GM19397 (cell line): ENCODE results near the gene DIP2C.
"Not testable (repeated sequence)": the region's sequence is repeated elsewhere in the genome, so short reads cannot be mapped to it uniquely, and the experiment has no call there.

ENCODE experiments used
- ATAC-seq: cut with Tn5 transposase; IDR thresholded peaks from one replicate; pipeline ENCODE4 v1.9.1; 2021; ENCODE audit warnings: mild to moderate bottlenecking, moderate library complexity; ENCODE audit not compliant: unreplicated experiment

DIP2C gene

DNA sequence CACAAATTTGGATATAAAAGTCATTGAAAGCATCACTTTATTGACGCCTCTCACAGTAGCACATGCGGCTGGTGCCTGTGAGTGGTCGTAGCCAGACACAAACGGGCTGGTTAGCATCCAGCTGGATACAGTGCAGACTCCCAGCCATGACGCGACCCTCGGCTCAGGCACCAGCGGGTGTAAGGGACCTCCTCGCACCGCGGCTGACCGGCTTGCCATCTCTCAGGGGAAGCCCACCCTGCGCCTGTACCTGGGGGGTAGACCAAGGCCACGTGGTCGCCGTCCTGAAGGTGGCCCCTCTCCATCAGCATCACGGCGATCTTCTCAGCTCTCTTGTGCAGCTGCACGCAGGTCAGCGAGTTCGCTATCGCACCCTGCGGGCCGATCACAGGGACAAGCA, 340.4 kb downstream of the DIP2C start:
- no peak for ATAC-seq

DNA sequence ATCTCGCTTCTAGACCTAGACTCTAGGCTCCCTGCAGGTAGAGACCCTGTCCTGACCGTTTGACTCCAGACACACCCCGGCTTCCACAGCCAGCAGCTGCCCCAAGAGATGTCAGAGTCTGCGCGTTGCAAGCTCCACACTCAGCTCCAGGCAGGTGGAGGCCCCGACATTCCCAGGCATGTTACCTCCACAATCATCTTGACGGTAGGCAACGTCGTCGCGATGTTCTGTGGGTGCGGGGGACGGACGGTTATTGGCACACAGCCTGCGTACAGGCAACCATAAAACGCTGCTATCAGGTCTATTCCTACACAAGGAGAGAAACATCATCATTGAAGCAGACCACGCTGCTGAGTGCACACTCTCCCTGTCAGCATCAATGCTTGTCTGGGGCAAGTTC, 341.0 kb downstream of the DIP2C start:
- ATAC-seq, result no peak

DNA sequence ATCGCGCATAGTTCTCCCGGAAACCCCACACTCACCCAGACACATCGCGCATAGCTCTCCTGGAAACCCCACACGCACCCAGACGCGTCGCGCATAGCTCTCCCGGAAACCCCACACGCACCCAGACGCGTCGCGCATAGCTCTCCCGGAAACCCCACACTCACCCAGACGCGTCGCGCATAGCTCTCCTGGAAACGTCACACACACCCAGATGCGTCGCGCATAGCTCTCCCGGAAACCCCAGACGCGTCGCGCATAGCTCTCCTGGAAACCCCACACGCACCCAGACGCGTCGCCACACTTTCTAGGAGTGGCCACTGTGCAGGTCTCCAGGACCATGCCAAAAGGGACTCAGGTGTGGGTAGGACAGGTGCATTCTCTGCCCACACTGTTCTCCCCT, 341.7 kb downstream of the DIP2C start:
- ATAC-seq, result not testable (repeated sequence)

DNA sequence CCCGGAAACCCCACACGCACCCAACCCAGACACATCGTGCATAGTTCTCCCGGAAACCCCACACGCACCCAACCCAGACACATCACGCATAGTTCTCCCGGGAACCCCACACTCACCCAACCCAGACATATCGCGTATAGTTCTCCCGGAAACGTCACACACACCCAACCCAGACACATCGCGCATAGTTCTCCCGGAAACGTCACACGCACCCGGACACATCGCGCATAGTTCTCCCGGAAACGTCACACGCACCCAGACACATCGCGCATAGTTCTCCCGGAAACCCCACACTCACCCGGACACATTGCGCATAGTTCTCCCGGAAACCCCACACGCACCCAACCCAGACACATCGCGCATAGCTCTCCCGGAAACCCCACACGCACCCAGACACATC, 342.3 kb downstream of the DIP2C start:
- ATAC-seq, result not testable (repeated sequence)

DNA sequence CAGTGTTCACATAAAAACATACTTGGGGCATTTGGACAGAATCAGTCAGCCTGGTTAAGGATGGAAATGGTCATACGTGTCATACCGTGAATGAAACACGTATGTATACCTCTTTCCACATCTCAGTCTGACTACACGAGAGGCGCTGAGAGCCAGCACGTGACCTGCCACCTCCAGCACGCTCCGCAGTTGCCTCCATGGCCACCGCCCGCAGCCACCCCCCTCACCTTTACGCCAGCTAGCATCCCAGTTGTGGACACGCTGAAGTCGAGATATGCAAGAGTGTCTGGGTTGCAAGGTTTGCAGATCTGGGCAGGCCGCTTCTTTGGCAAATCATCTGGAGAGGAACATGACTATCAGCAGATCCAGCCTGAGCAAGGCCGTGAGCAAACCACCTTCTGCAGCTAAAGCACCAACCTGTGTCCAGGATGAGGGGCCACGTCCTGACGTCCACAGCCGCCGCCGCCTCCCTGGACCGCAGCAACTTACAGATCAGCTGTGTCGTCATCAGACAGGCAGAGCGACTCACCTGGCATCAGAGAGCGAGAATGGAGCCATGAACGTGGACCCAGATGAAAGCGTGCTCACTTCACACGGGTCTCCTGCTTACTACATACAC, 344.8 kb downstream of the DIP2C start:
- no peak for ATAC-seq

DNA sequence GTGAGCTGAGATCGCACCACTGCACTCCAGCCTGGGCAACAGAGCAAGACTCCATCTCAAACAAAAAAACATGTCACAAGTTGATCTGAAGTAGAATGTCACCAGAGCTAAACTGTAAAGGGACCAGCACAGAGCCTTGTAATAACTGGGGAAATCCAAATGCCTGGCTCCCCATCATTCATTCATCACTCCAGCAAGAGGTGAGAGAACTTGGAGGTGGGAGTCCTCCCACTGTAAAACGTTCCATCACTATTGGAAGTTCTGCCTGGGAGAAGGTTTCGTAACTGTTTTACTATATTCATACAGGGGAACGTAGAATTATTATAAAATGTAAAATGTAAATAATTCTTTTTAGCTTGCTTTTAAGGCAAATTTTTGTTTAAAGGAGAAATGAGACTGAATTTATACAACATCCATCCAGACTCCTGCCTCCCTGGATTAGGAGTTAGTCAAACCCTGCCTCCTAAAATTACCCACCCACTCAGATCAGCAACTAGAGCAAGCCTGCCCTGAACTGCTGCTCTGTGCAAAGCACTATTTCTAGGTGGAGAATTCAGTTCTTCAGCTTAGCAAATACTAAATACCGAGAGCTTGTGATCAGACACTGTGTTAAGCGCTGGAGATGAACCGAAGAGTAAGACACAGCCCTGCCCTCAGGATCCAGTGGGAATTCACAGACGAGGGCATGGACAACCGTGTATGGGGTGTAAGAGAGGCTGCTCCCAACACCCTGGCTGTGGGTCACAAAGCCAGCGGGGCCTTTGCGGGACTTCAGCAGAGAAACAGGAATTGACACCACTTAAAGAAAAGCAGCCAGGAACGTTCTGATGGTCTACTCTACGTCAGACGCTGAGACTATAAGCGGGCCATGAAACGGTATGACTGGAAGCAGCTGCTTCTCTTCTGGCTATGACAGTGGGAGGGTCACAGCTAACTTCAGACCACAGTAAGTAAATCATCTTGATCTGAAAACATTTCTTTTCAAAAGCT, 345.9 kb downstream of the DIP2C start:
- ATAC-seq, result no peak

DNA sequence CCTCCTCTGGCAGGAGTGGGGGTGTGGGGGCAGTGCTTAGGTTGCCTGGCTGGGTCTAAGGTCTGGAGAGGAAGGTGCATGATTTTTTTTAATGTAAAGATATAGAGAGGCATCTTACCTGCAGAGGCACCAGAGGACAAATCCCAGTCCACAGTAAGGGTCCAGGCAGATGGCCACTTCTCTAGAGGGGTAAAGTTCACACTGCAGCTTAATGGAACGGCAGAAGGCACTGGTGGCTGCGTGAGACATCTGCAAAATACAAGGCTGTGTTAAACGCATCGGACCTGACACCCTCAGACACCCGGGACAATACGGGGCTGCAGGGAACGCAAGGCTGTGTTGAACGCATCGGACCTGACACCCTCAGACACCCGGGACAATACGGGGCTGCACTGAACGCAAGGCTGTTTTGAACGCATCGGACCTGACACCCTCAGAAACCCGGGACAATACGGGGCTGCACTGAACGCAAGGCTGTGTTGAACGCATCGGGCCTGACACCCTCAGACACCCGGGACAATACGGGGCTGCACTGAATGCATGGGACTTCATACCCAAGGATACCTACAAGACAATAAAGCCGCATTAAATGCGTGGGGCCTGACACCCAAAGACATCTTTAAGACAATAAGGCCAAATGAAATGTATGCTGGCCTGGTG, 348.3 kb downstream of the DIP2C start:
- no peak for ATAC-seq

DNA sequence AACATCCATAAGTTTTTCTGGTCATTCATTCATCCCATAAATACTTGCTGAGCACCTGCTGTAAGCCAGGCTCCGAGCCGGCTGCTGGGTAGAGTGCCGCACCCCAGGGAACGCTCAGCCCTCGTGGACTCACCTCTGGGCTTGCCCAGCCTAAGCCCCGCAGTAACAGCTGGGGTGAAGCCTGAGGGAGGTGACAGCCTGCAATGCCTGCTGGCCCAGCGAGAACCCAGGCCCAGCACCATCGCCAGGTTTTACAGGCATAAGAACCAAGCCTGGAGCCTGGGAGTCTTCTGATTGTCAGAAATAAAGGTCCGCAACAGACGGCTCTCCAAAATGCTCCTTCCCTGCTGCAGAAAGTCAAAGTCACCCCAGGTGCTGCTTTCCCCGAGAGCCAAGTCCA, 348.8 kb downstream of the DIP2C start:
- ATAC-seq, result no peak

DNA sequence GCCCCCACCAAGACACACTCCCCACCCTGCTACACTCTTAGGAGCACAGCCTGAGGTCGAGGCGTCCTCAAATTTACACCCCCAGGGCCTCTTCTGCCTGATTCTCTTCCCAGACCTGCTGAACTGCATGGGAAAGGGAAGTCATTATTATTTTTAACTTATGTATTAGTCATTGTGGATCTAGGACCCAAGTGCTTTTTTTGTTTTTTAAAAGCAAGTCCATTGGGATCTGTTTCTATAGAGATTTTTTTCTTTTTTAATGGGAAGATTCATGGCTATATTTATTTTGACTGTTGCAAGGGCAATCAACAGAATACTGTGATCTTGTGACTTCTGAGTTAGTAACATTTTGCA, 350.5 kb downstream of the DIP2C start:
- ATAC-seq, result no peak

DNA sequence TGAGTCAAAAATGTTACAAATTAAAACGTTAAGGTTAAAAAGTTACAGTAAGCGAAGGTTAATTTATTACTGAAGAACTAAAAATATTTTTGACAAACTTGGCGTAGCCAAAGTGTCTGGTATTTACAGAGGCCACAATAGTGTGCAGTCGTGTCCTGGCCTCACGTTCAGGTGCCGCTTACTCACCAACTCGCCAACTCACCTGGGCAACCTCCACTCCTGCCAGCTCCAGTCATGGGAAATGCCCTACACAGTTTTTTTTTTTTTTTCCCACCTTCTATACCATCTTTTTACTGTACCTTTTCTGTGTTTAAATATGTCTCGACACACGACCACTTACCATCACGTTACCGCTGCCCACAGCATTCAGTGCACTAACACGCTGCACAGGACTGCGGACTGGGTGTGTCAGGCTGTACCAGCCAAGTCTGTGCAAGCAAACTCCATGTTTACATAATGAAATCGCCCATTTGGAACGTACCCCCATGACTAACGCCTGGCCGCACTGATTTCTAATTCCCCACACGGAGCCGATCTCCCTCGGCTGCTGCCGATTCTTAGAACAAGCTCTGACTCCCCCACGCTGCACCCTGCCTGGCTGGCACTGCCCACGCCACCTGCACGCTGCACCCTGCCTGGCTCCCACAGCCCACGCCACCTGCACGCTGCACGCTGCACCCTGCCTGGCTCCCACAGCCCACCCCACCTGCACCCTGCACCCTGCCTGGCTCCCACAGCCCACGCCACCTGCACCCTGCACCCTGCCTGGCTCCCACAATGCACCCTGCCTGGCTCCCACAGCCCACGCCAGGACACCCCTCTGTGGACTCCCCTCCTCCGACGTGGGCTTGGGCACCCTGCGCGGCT, 351.1 kb downstream of the DIP2C start:
- ATAC-seq, result no peak

DNA sequence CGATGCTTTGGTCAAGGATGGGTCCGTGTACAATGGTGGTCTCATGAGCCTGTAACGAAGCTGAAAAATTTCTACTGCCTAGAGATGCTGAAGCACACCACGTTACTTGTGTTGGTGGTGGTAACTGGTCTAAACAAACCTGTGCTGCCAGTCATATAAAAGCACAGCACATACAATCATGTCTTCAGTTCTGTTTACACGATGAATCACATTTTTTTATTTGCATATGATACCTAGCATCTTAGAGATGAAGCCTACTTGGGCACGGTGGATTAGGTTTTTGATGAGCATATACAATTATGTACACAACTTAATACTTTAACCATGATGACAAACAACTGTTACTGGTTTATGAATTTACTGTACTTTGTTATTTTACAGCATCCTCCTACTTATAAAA, 353.2 kb downstream of the DIP2C start:
- ATAC-seq, result no peak

DNA sequence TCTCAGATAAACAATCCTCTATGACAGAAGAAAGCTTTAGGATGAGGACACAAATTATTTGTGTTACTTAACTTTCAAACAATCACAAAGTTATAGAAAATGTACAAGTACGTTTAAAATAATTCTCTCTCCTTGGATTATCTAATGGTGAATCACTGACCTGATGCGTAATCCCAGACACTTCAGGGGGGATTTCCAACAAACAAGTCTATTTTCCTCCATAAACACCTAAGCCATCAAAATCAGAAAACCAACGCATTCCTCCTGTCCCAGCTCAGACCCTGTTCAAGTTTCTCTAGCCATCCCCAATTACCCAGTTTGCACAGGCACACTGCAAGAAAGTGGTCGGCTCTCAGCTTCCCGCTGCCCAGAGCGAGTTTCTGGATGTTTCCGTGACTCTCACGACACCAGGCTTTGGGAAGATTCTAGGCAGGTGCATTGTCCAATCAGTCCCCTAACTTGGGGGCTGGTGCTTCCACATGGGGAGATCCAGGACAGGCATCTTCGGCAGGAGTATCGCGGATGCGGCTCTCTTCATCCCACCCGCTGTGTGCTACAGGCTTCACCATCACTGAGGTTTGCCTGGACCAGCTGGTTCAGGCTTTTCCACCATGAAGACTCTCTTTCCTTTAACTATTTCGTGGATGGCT, 354.2 kb downstream of the DIP2C start:
- no peak for ATAC-seq

DNA sequence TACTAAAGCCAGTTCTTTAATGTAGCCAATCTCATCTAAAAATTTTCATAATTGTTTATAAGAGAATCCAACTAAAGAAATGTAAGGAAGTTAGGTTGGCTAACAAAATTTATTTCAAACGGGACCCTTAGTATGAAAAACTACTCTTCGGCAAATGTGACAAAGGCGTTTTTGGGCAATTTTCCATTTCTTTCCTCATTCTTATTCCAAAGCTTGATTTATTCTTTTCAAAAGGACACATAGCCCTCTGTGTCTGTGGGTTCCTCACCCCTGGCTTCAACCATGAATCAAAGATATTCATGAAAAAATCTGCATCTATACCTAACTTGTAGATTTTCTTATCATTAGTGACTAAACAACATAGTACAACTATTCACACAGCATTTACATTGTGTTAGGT, 358.3 kb downstream of the DIP2C start:
- ATAC-seq, result no peak

DNA sequence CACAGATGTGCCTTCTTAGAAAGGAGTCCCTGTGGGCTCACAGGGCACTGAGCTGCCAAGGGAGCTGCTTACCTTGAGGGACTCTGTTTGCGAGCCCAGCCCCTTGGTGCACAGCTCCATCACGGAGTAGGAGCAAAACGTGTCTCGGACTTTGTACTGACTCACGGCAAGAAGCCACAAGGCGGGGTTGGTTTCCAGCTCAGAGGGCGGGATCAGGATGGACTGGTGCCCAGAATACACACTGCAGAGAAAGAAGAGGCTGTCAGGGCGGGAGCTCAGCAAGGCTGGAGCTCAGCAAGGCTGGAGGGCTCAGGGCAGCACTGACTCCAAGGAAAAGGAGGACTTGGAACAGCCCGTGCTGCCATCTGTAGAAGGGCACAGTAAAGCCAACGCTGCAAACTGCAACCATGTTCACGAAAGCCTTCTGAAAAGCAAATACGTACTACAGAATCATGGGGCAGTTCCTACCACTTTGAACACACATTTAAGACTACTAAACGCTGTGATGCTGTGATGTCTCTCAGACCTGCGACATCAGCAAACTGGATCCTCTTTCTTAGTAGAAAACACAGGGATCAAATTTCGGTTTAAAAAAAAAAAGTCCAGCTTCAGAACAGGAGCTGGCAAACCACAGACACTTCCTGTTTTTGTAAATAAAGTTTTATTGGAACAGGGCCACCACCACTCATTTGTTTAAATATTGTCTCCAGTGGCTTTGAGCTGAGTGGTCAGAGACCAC, 359.9 kb downstream of the DIP2C start:
- ATAC-seq, result no peak

DNA sequence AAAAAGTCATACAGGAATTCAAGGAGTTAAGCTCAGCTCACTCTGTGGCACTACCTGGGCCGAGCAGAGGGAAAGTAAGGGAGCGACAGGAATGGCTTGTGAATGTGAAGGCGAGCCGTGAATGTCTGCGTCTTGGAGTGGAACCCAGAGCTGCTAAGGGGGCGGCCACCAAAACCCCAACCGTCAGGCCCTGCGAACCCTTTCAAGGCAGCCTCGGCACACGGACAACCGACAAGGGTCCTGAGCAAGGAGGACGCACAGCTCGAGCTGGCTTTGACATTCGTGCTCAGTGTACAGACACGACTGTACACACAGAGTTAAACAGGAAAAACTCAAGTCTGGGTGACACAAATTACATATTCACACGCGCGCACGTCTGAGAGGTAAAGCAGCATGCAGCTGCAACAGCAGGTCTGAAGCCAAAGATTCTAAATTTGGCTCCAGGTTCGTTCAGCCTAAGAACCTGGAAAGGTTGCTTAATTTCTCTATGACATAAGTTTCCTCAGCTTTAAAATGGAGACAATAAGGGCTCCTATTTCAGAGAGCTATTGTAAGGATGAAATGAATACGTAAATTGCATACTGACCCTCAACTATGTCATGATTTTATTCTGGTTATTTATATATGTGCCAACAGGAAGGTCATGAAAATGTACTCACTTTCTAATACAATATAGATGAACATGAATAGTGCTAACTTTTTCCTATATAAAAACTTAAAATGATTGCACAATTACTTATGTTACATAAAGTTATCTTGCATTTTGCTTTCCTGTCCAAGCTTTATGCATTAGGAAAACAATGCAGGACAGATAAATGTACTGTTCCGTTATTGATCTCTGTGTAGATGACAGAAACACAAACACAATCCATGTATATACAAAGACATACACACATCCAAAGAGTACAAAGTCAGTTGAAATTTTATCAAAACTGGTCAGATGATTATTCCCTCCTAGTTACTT, 361.3 kb downstream of the DIP2C start:
- no peak for ATAC-seq

DNA sequence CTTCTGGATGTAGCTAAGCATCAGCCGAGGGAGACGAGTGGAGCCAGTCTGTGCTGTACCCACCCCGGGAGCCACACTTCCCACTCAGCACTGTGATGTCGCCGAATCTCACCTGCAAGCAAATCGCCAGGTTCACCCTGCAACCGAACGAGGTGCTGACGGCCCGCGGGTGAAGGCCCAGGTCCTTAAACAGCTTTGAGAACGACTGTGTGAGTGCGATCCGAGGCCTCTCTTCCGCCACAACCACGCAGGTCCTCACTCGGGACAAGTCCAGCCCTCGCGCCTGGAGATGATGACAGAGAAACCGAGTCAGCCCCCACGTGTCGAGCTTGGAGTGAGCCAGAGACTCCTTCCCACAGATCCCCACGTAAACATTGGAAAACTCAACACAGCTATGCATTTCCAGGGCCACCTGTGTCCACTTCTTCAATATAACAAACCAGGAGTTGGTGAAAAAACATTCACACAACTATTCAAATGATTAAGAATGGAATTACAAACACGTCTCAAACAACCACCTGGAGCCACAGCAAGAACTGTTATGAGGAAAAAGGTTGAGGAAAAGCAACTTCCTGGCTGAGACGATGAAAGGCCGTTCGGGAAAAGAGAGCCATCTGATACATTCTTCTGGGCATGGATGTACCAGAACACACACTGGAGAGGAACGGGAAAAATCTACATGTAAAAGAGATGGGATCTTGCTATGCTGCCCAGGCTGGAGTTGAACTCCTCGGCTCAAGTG, 362.4 kb downstream of the DIP2C start:
- no peak for ATAC-seq

DNA sequence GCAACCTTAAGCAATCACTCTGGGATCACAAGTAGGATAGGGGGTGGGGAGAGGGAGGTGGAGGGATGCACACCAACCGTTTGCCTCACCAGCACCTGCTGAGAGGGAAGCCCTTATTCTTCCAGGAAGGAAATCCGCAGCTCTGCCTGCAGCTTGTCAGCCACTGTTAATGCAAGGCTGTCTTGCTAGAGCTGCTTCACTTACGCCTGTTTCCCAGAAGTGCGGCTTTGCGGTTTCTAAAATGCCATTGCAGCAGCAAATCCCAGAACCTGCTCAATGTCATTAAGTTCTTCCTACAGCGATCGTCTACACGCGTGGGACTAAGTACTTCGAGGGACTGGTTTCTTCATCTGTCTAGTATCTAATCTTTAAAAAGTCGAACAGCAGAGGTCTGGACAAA, 363.1 kb downstream of the DIP2C start:
- ATAC-seq, result no peak

DNA sequence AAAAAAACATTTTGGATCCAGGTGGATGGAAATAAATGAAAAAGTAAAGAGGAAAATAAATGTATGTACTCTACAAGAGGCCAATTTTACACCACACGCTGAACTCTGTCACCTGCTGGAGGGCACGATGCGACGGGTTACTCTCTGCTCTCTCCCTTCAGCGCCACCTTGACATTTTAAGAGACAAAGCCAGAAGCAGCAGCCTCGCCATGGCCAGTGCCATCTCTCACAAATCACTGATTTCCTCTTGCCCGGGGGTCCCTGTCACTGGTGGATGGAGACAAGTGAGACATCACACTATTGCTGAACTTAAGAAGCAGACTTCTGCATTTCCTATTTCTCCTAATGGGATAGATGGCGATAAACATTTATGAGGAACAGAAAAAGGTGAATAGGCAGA, 364.2 kb downstream of the DIP2C start:
- ATAC-seq, result no peak
